HepG2 (cell line): ENCODE data around the gene CEP78. TPM values are rescaled to one million over a fixed set of nuclear protein-coding genes. Genes with fewer than 3 reads are reported as not detected.

Source experiments
- BCL6 ChIP-seq: IDR thresholded peaks from 2 replicates; pipeline ENCODE4 v1.6.1; 2016; ENCODE audit warnings: missing genetic modification reagents, missing compliant biosample characterization
- CBX5 ChIP-seq: sonication (generic); formaldehyde crosslinking; IDR thresholded peaks from 2 replicates; pipeline ENCODE4 v1.4.0; 2020; ENCODE audit warnings: missing genetic modification reagents, borderline replicate concordance
- DNMT1 ChIP-seq: sonication (generic); formaldehyde crosslinking; IDR thresholded peaks from 2 replicates; pipeline ENCODE4 v1.5.1; 2020; ENCODE audit warnings: mild to moderate bottlenecking, missing genetic modification reagents
- GATA4 ChIP-seq: sonication (generic); IDR thresholded peaks from 2 replicates; pipeline ENCODE4 v1.6.1; 2016; ENCODE audit warnings: antibody characterized with exemption, low read depth, borderline replicate concordance
- HNF4G ChIP-seq, 2 experiments: sonication (generic) in 1 of 2; formaldehyde crosslinking in 1 of 2; IDR thresholded peaks; 2 replicates each; pipeline versions ENCODE4 v1.4.0 to v1.6.1; 2011 to 2020; ENCODE audit warnings: borderline replicate concordance in 2 of 2, low read depth in 2 of 2, mild to moderate bottlenecking in 2 of 2, low read length in 1 of 2, missing genetic modification reagents in 1 of 2, moderate library complexity in 1 of 2
- ISX ChIP-seq: sonication (generic); formaldehyde crosslinking; conservative IDR thresholded peaks from 2 replicates; pipeline ENCODE4 v1.5.0; 2020; ENCODE audit warnings: missing genetic modification reagents
- JUND ChIP-seq: sonication (generic); formaldehyde crosslinking; IDR thresholded peaks from 2 replicates; pipeline ENCODE4 v1.8.0; 2022; ENCODE audit warnings: mild to moderate bottlenecking, missing genetic modification reagents
- KLF16 ChIP-seq, 2 experiments: sonication (generic) in 1 of 2; formaldehyde crosslinking in 1 of 2; IDR thresholded peaks; 2 replicates each; pipeline versions ENCODE4 v1.6.1 to v1.8.0; 2016 to 2023; ENCODE audit warnings: missing genetic modification reagents in 2 of 2, missing compliant biosample characterization in 1 of 2
- NFYB ChIP-seq: sonication (generic); formaldehyde crosslinking; IDR thresholded peaks from 2 replicates; pipeline ENCODE4 v1.4.0; 2020; ENCODE audit warnings: missing genetic modification reagents
- NR1H2 ChIP-seq: sonication (generic); formaldehyde crosslinking; IDR thresholded peaks from 2 replicates; pipeline ENCODE4 v1.8.1; 2022; ENCODE audit warnings: low read depth, missing genetic modification reagents, borderline replicate concordance
- PCBP1 ChIP-seq: fragments of 200-400 bp; formaldehyde crosslinking; IDR thresholded peaks from 2 replicates; pipeline ENCODE4 v1.6.1; 2017; ENCODE audit warnings: mild to moderate bottlenecking, low read depth, low read length, borderline replicate concordance
- PHF5A ChIP-seq: IDR thresholded peaks from one replicate; pipeline ENCODE4 v1.6.1; 2018; ENCODE audit warnings: low read depth, missing genetic modification reagents; ENCODE audit not compliant: unreplicated experiment
- POGZ ChIP-seq: sonication (generic); formaldehyde crosslinking; IDR thresholded peaks from 2 replicates; pipeline ENCODE4 v1.4.0; 2020; ENCODE audit warnings: mild to moderate bottlenecking, missing genetic modification reagents
- PRPF4 ChIP-seq: fragments of 200-400 bp; formaldehyde crosslinking; IDR thresholded peaks from 2 replicates; pipeline ENCODE4 v1.6.1; 2016; ENCODE audit warnings: low read length, low read depth; ENCODE audit not compliant: poor library complexity, severe bottlenecking
- RFX1 ChIP-seq: fragments of 450-650 bp; IDR thresholded peaks from 2 replicates; pipeline ENCODE4 v1.6.1; 2017
- SRSF1 ChIP-seq: fragments of 200-400 bp; formaldehyde crosslinking; optimal IDR thresholded peaks from 2 replicates; pipeline ENCODE3; 2017; ENCODE audit warnings: mild to moderate bottlenecking, low read depth, low read length, moderate library complexity
- SRY ChIP-seq: sonication (generic); formaldehyde crosslinking; IDR thresholded peaks from 2 replicates; pipeline ENCODE4 v1.8.0; 2022; ENCODE audit warnings: mild to moderate bottlenecking, missing genetic modification reagents
- THAP8 ChIP-seq: sonication (generic); formaldehyde crosslinking; IDR thresholded peaks from 2 replicates; pipeline ENCODE4 v1.5.1; 2020; ENCODE audit warnings: missing genetic modification reagents, mild to moderate bottlenecking, borderline replicate concordance
- TSC22D2 ChIP-seq: sonication (generic); formaldehyde crosslinking; IDR thresholded peaks from 2 replicates; pipeline ENCODE4 v1.5.1; 2020; ENCODE audit warnings: missing genetic modification reagents, mild to moderate bottlenecking, borderline replicate concordance
- YEATS2 ChIP-seq: sonication (generic); formaldehyde crosslinking; IDR thresholded peaks from 2 replicates; pipeline ENCODE4 v1.4.0; 2020; ENCODE audit warnings: missing genetic modification reagents, borderline replicate concordance
- ZMYM2 ChIP-seq: sonication (generic); formaldehyde crosslinking; IDR thresholded peaks from 2 replicates; pipeline ENCODE4 v1.8.0; 2022; ENCODE audit warnings: mild to moderate bottlenecking, missing genetic modification reagents
- ZNF230 ChIP-seq: sonication (generic); formaldehyde crosslinking; IDR thresholded peaks from 2 replicates; pipeline ENCODE4 v1.4.0; 2020; ENCODE audit warnings: mild to moderate bottlenecking, missing genetic modification reagents
- ZNF546 ChIP-seq: sonication (generic); formaldehyde crosslinking; conservative IDR thresholded peaks from 2 replicates; pipeline ENCODE4 v1.8.1; 2023; ENCODE audit warnings: mild to moderate bottlenecking, missing genetic modification reagents
- ZNF572 ChIP-seq: sonication (generic); formaldehyde crosslinking; IDR thresholded peaks from 2 replicates; pipeline ENCODE4 v1.5.1; 2020; ENCODE audit warnings: mild to moderate bottlenecking, missing genetic modification reagents
- ZNF674 ChIP-seq: sonication (generic); formaldehyde crosslinking; IDR thresholded peaks from 2 replicates; pipeline ENCODE4 v1.5.0; 2020; ENCODE audit warnings: low read depth, mild to moderate bottlenecking, missing genetic modification reagents
- ZNF746 ChIP-seq: sonication (generic); formaldehyde crosslinking; IDR thresholded peaks from 2 replicates; pipeline ENCODE4 v1.8.0; 2022; ENCODE audit warnings: mild to moderate bottlenecking, missing genetic modification reagents
- ZNF781 ChIP-seq: sonication (generic); formaldehyde crosslinking; IDR thresholded peaks from 2 replicates; pipeline ENCODE4 v1.5.1; 2020; ENCODE audit warnings: borderline replicate concordance, mild to moderate bottlenecking, missing genetic modification reagents; ENCODE audit errors: not compliant biosample characterization
- ZNF879 ChIP-seq: sonication (generic); formaldehyde crosslinking; IDR thresholded peaks from 2 replicates; pipeline ENCODE4 v1.8.1; 2023; ENCODE audit warnings: missing genetic modification reagents
- polyA plus RNA-seq, 8 experiments: library from polyadenylated mRNA; depleted of rRNA in 3 of 8; stranded (reverse) in 7 of 8; unstranded in 1 of 8; fragments of >200 nt; fragmentation: Illumina TruSeq in 4 of 8; extraction: Trizol in 4 of 8; gene quantifications; 2 replicates each; pipeline versions ENCODE4 v1.2.1 to v1.2.3, GENCODE V29; 2011 to 2016; ENCODE audit warnings: low read depth in 4 of 8, missing spikeins in 1 of 8, mixed read lengths in 1 of 8; ENCODE audit not compliant: insufficient read depth in 1 of 8
- total RNA-seq, 5 experiments: library from RNA; depleted of rRNA; stranded (reverse); fragments of >200 nt; fragmentation: Illumina TruSeq; extraction: Trizol; gene quantifications; 2 replicates each; pipeline ENCODE4 v1.2.3, GENCODE V29; 2016; ENCODE audit warnings: low read depth in 1 of 5
- TF ChIP-seq, protein P1 (sequence below): sonication (generic); formaldehyde crosslinking; IDR thresholded peaks from 2 replicates; pipeline ENCODE4 v1.8.0; 2022; ENCODE audit warnings: mild to moderate bottlenecking, missing genetic modification reagents
- TF ChIP-seq, protein P2 (sequence below): sonication (generic); formaldehyde crosslinking; IDR thresholded peaks from 2 replicates; pipeline ENCODE4 v1.5.1; 2020; ENCODE audit warnings: mild to moderate bottlenecking, missing genetic modification reagents, moderate library complexity

The CEP78 gene
- total and polyA plus RNA-seq, 2 of the 13 experiments (the other 11 are each of a cell fraction or from before 2014, with no cell fraction given) = 5.1 to 30.8 TPM

- TF ChIP-seq YEATS2 (CRISPR knock-in tag) (no peak), ZNF781 (CRISPR knock-in tag) (no peak), ZNF746 (CRISPR knock-in tag) (no peak), TSC22D2 (no peak), ZNF230 (CRISPR knock-in tag) (no peak), PCBP1 (no peak), ZNF879 (CRISPR knock-in tag) (no peak), ISX (CRISPR knock-in tag) (peak; percentile 58; the same call in 1 of the 2 replicates), JUND (CRISPR knock-in tag) (peak; percentile 49; the same call in 1 of the 2 replicates), SRSF1 (no peak), HNF4G (IDR thresholded peaks at IDR 0.05; ENCODE audit: borderline replicate concordance, low read depth, low read length) (peak; percentile 78; the same call in 1 of the 2 replicates), HNF4G (CRISPR knock-in tag; IDR thresholded peaks at IDR 0.05; ENCODE audit: borderline replicate concordance, low read depth) (no peak; the same call in 1 of the 2 replicates), NFYB (CRISPR knock-in tag) (0 out of 2 replicates have a peak, but pooled peaks have one; percentile 22), ZNF674 (no peak), RFX1 (peak; percentile 29; the same call in 1 of the 2 replicates), SRY (CRISPR knock-in tag) (no peak), ZNF546 (CRISPR knock-in tag) (no peak), PHF5A (no peak), ZNF572 (CRISPR knock-in tag) (no peak), KLF16 (CRISPR knock-in tag; IDR thresholded peaks at IDR 0.05) (peak in 1 of 2 experiments; percentile 86; a peak in 2 of 4 replicates), NR1H2 (CRISPR knock-in tag) (no peak), BCL6 (CRISPR knock-in tag) (peak; percentile 73), CBX5 (CRISPR knock-in tag) (no peak), PRPF4 (no peak), DNMT1 (CRISPR knock-in tag) (no peak), ZMYM2 (no peak; the same call in 1 of the 2 replicates), POGZ (CRISPR knock-in tag) (peak; percentile 88), GATA4 (no peak), THAP8 (CRISPR knock-in tag) (no peak)
- TF ChIP-seq, protein P1, sequence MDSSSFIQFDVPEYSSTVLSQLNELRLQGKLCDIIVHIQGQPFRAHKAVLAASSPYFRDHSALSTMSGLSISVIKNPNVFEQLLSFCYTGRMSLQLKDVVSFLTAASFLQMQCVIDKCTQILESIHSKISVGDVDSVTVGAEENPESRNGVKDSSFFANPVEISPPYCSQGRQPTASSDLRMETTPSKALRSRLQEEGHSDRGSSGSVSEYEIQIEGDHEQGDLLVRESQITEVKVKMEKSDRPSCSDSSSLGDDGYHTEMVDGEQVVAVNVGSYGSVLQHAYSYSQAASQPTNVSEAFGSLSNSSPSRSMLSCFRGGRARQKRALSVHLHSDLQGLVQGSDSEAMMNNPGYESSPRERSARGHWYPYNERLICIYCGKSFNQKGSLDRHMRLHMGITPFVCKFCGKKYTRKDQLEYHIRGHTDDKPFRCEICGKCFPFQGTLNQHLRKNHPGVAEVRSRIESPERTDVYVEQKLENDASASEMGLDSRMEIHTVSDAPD (CRISPR knock-in tag) = peak; percentile 79
- TF ChIP-seq, protein P2, sequence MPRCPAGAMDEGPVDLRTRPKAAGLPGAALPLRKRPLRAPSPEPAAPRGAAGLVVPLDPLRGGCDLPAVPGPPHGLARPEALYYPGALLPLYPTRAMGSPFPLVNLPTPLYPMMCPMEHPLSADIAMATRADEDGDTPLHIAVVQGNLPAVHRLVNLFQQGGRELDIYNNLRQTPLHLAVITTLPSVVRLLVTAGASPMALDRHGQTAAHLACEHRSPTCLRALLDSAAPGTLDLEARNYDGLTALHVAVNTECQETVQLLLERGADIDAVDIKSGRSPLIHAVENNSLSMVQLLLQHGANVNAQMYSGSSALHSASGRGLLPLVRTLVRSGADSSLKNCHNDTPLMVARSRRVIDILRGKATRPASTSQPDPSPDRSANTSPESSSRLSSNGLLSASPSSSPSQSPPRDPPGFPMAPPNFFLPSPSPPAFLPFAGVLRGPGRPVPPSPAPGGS (CRISPR knock-in tag) = no peak
These were observed 51.1 kb downstream of the CEP78 start (continued) for GRCh38 chr9:78286946-78287388.
